Body of pancreas (tissue), 4 donors: ENCODE results near the gene PLXNC1. TPM values are rescaled to one million over a fixed set of nuclear protein-coding genes. Genes with fewer than 3 reads are reported as not detected.

Source experiments
- ATAC-seq: fragments of 150-250 bp; one replicate; pipeline ENCODE4 v1.9.1; 2016
- DNase-seq, 4 donors: peaks; one replicate each; pipeline ENCODE4 v3.0.0-alpha.2; 2019
- H3K27ac ChIP-seq, 4 donors: fragments of 200-600 bp; sonication (generic); 1 replicate in 3 of 4; 2 replicates in 1 of 4; pipeline versions ENCODE4 v1.5.1 to v1.6.1; 2016 to 2019; ENCODE audit warnings: mild to moderate bottlenecking in 1 of 4, mixed read lengths in 1 of 4, moderate library complexity in 1 of 4
- H3K27me3 ChIP-seq, 2 donors: fragments of 200-600 bp; sonication (generic); one replicate each; pipeline ENCODE4 v1.6.0; 2016; ENCODE audit warnings: mild to moderate bottlenecking in 1 of 2
- H3K36me3 ChIP-seq, 2 donors: fragments of 200-600 bp; sonication (generic); replicated peaks in 1 of 2; 2 replicates each; pipeline ENCODE4 v1.5.1; 2016; ENCODE audit warnings: low read depth in 2 of 2; ENCODE audit not compliant: insufficient read depth in 1 of 2
- H3K4me1 ChIP-seq: fragments of 200-600 bp; sonication (generic); one replicate; pipeline ENCODE4 v1.6.0; 2016
- H3K4me3 ChIP-seq, 2 donors: fragments of 200-600 bp; sonication (generic); 1 replicate in 1 of 2; 2 replicates in 1 of 2; pipeline ENCODE4 v1.5.1; 2016 to 2019
- H3K9me3 ChIP-seq, 3 donors: fragments of 200-600 bp; sonication (generic); 1 replicate in 2 of 3; 2 replicates in 1 of 3; pipeline ENCODE4 v1.5.1; 2016
- POLR2A ChIP-seq, 3 donors: fragments of 450-650 bp; IDR thresholded peaks; one replicate each; pipeline ENCODE4 v1.6.1; 2016; ENCODE audit warnings: antibody characterized with exemption in 3 of 3, mild to moderate bottlenecking in 2 of 3
- WGBS, 2 donors: methylation state at CpG; one replicate each; pipeline ENCODE4 v1.1.5; 2017; 5-methylcytosine and 5-hydroxymethylcytosine counted together
- intact Hi-C: fragments of 100-400 bp; cut with DNase I; formaldehyde crosslinking; loops from one replicate; pipeline ENCODE4 v1.15.1; 2023
- total RNA-seq, 2 donors: library from RNA; depleted of rRNA; stranded (reverse); fragments of >200 nt; gene quantifications; one replicate each; pipeline ENCODE4 v1.1.0, GENCODE V29; 2016
- TF ChIP-seq, protein P1 (sequence below), 7 experiments: fragments of 450-650 bp in 4 of 7; fragments of 200-600 bp in 3 of 7; sonication (generic) in 3 of 7; IDR thresholded peaks; one replicate each; pipeline ENCODE4 v1.5.1; 2016 to 2019; ENCODE audit warnings: antibody characterized with exemption in 7 of 7

The PLXNC1 gene
- total RNA-seq, 2 donors from 2014 or later = 3.9 to 4.9 TPM

DNA sequence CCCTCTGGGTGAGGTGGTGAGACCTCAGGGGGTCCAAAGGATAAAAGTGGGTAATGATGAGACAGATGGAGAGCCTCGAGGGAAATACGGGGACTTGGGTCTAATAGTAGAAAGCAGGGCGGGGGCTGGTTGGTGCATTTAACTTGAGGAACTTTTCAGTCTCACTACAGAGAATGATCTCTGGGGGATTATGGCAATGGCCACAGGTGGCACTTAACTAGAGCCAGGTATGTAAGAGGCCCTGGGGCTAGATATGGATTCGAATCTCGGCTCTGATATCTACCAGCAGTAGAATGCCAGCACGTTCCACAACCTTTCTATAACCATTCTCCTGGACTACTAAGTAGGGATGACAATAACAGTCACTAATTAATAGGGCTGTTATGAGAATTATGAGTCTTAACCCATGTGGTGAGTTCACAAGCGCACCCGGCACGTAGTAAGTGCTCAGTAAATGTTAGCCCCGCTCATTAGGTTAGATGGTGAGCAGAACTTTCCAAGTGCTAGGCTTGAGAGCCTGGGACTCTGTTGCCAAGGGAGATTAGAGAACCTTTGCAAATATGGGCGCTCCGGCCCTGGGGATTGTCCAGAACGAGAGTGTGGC, 888 bp upstream of the PLXNC1 start:
- Histone ChIP-seq H3K4me3 (no peak overlapping the region), H3K36me3 (no peaks in the 10 kb centered on the region), H3K4me1 (peaks cover 31% of the 10 kb centered on the region), H3K27me3 (peaks cover 0 to 9% of the 10 kb centered on the region in 2 donors), H3K27ac (no peak overlapping the region), H3K9me3 (no peaks in the 10 kb centered on the region)
- ATAC-seq (no peak), DNase-seq (no peak)
- TF ChIP-seq, protein P1, sequence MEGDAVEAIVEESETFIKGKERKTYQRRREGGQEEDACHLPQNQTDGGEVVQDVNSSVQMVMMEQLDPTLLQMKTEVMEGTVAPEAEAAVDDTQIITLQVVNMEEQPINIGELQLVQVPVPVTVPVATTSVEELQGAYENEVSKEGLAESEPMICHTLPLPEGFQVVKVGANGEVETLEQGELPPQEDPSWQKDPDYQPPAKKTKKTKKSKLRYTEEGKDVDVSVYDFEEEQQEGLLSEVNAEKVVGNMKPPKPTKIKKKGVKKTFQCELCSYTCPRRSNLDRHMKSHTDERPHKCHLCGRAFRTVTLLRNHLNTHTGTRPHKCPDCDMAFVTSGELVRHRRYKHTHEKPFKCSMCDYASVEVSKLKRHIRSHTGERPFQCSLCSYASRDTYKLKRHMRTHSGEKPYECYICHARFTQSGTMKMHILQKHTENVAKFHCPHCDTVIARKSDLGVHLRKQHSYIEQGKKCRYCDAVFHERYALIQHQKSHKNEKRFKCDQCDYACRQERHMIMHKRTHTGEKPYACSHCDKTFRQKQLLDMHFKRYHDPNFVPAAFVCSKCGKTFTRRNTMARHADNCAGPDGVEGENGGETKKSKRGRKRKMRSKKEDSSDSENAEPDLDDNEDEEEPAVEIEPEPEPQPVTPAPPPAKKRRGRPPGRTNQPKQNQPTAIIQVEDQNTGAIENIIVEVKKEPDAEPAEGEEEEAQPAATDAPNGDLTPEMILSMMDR (IDR thresholded peaks at IDR 0.05) = no peak
- TF ChIP-seq POLR2A (IDR thresholded peaks at IDR 0.05) = no peak
- WGBS, 2 donors = 43 to 46% methylated on average over 12 to 13 of the region's 13 CpGs
- intact Hi-C loops = no loop called here

DNA sequence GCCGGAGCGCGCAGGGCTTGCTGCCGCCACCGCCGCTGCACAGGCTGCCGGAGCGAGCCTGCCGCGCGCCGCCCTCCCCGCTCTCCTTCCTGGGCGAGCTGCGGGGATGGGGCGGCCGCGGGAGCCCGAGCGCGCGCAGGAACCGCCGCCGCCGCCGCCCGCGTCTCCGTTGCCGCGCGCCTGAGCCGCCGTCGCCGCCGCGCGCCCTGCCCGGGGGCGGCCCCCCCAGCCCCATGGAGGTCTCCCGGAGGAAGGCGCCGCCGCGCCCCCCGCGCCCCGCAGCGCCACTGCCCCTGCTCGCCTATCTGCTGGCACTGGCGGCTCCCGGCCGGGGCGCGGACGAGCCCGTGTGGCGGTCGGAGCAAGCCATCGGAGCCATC, 352 bp downstream of the PLXNC1 start:
- peak; percentile 13 for ATAC-seq
- intact Hi-C loops = no loop called here

DNA sequence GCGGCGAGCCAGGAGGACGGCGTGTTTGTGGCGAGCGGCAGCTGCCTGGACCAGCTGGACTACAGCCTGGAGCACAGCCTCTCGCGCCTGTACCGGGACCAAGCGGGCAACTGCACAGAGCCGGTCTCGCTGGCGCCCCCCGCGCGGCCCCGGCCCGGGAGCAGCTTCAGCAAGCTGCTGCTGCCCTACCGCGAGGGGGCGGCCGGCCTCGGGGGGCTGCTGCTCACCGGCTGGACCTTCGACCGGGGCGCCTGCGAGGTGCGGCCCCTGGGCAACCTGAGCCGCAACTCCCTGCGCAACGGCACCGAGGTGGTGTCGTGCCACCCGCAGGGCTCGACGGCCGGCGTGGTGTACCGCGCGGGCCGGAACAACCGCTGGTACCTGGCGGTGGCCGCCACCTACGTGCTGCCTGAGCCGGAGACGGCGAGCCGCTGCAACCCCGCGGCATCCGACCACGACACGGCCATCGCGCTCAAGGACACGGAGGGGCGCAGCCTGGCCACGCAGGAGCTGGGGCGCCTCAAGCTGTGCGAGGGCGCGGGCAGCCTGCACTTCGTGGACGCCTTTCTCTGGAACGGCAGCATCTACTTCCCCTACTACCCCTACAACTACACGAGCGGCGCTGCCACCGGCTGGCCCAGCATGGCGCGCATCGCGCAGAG, 873 bp downstream of the PLXNC1 start:
- WGBS, 2 donors = 1 to 4% methylated on average over 9 to 63 of the region's 76 CpGs
- TF ChIP-seq, protein P1 (IDR thresholded peaks at IDR 0.05) = peak in 1 of 7 experiments; percentile 40
- TF ChIP-seq POLR2A (IDR thresholded peaks at IDR 0.05) = no peak
- intact Hi-C loops = no loop called here
- H3K27me3 ChIP-seq = peaks cover 0 to 9% of the 10 kb centered on the region in 2 donors
- no peaks in the 10 kb centered on the region for H3K36me3 ChIP-seq
- H3K4me1 ChIP-seq = peaks cover 31% of the 10 kb centered on the region
- no peaks in the 10 kb centered on the region for H3K9me3 ChIP-seq
- H3K4me3 ChIP-seq = peak overlapping the region in 1 of 2 donors; percentile 15
- DNase-seq (peak; percentile 15 to 60 (median 26)), ATAC-seq (peak; percentile 6)
- peak overlapping the region in 1 of 4 donors; percentile 23 for H3K27ac ChIP-seq

More for the DNA sequence above, 352 bp downstream of the PLXNC1 start:
- 0 to 1% methylated on average over 9 to 26 of the region's 62 CpGs for WGBS, 2 donors
- H3K36me3 ChIP-seq = no peaks in the 10 kb centered on the region
- H3K27ac ChIP-seq = peak overlapping the region in 1 of 4 donors; percentile 23
- H3K9me3 ChIP-seq = no peaks in the 10 kb centered on the region
- peaks cover 0 to 9% of the 10 kb centered on the region in 2 donors for H3K27me3 ChIP-seq
- no peak for DNase-seq
- H3K4me1 ChIP-seq = peaks cover 31% of the 10 kb centered on the region
- TF ChIP-seq, protein P1 (IDR thresholded peaks at IDR 0.05) = no peak
- no peak for TF ChIP-seq POLR2A (IDR thresholded peaks at IDR 0.05)
- peak overlapping the region; percentile 15 to 27 for H3K4me3 ChIP-seq

DNA sequence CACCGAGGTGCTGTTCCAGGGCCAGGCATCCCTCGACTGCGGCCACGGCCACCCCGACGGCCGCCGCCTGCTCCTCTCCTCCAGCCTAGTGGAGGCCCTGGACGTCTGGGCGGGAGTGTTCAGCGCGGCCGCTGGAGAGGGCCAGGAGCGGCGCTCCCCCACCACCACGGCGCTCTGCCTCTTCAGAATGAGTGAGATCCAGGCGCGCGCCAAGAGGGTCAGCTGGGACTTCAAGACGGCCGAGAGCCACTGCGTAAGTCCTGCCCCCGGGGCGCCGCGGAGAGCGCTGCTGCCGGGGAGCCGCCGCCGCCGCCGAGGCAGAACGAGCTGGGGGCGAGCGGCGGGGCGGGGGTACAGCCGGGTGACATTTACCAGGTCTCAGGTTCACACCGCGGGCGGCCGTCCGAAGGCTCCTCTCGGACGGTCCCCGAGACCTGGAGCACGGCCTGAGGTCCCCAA, 1.4 kb downstream of the PLXNC1 start:
- Histone ChIP-seq H3K4me3 (peak overlapping the region in 1 of 2 donors; percentile 15), H3K9me3 (no peaks in the 10 kb centered on the region), H3K27me3 (peaks cover 0 to 9% of the 10 kb centered on the region in 2 donors), H3K36me3 (no peaks in the 10 kb centered on the region), H3K27ac (peak overlapping the region in 1 of 4 donors; percentile 23), H3K4me1 (peaks cover 31% of the 10 kb centered on the region)
- ATAC-seq (peak; percentile 16), DNase-seq (peak; percentile 12 to 53 (median 28))
- intact Hi-C loops = no loop called here
- 2% methylated on average over 25 to 45 of the region's 49 CpGs for WGBS, 2 donors
- TF ChIP-seq, protein P1 (IDR thresholded peaks at IDR 0.05) = no peak
- peak in 1 of 3 donors; percentile 10 for TF ChIP-seq POLR2A (IDR thresholded peaks at IDR 0.05)
